ENCODE data around the gene ZBTB2.

The ZBTB2 gene

GRCh38 chr6:151391471-151392413, at the start of gene ZBTB2:
Gene ZBTB2 (minus strand): TSS chr6:151391559. CDS start chr6:151373637, 17,922 bp downstream.
- no peak for FAIRE-seq

- FAIRE-seq = no peak
Measured at GRCh38 chr6:151440930-151441329, 49.6 kb upstream of the ZBTB2 start.

GRCh38 chr6:151440498-151440897, 49.1 kb upstream of the ZBTB2 start:
- FAIRE-seq = no peak

- FAIRE-seq = no peak
Measured at GRCh38 chr6:151437401-151437800, 46.0 kb upstream of the ZBTB2 start.

- FAIRE-seq = no peak
Measured at GRCh38 chr6:151436802-151437201, 45.4 kb upstream of the ZBTB2 start.

GRCh38 chr6:151436300-151436699, 44.9 kb upstream of the ZBTB2 start:
- FAIRE-seq = no peak

GRCh38 chr6:151434369-151434768, 43.0 kb upstream of the ZBTB2 start:
- no peak for FAIRE-seq

- FAIRE-seq = no peak
Measured at GRCh38 chr6:151432651-151433050, 41.3 kb upstream of the ZBTB2 start.

GRCh38 chr6:151431337-151431736, 40.0 kb upstream of the ZBTB2 start:
- FAIRE-seq = no peak

GRCh38 chr6:151430886-151431285, 39.5 kb upstream of the ZBTB2 start:
- no peak for FAIRE-seq

- FAIRE-seq = no peak
Measured at GRCh38 chr6:151428093-151428735, 36.9 kb upstream of the ZBTB2 start.

GRCh38 chr6:151425561-151425960, 34.2 kb upstream of the ZBTB2 start:
- no peak for FAIRE-seq

- no peak for FAIRE-seq
Measured at GRCh38 chr6:151422981-151423380, 31.6 kb upstream of the ZBTB2 start.

- FAIRE-seq = no peak
Measured at GRCh38 chr6:151417477-151417876, 26.1 kb upstream of the ZBTB2 start.

GRCh38 chr6:151414641-151415260, 23.4 kb upstream of the ZBTB2 start:
- FAIRE-seq = no peak

- FAIRE-seq = no peak
Measured at GRCh38 chr6:151413372-151414145, 22.2 kb upstream of the ZBTB2 start.

- FAIRE-seq = no peak
Measured at GRCh38 chr6:151412909-151413308, 21.6 kb upstream of the ZBTB2 start.

GRCh38 chr6:151409679-151410078, 18.3 kb upstream of the ZBTB2 start:
- no peak for FAIRE-seq

- no peak for FAIRE-seq
Measured at GRCh38 chr6:151409260-151409659, 17.9 kb upstream of the ZBTB2 start.

- no peak for FAIRE-seq
Measured at GRCh38 chr6:151408858-151409257, 17.5 kb upstream of the ZBTB2 start.

GRCh38 chr6:151403919-151404308, 12.6 kb upstream of the ZBTB2 start:
- no peak for FAIRE-seq

GRCh38 chr6:151402228-151402627, 10.9 kb upstream of the ZBTB2 start:
- FAIRE-seq = no peak

GRCh38 chr6:151400473-151400872, 9.1 kb upstream of the ZBTB2 start:
- FAIRE-seq = no peak

Data from TTC549 (cell line).